Measurements from ENCODE around the gene SLC25A29. TPM values are rescaled to one million over a fixed set of nuclear protein-coding genes. Genes with fewer than 3 reads are reported as not detected.

SLC25A29 gene
- total RNA-seq, 4 donors from 2014 or later = 36.4 to 65.4 (median 52.9) TPM

GRCh38 chr14:100292776-100293461 lies 13.3 kb downstream of the SLC25A29 start:
- H3K27ac ChIP-seq = peak overlapping the region in 1 of 4 donors; percentile 82
- H3K9me3 ChIP-seq = no peaks in the 10 kb centered on the region
- no peak overlapping the region for H3K4me3 ChIP-seq
- H3K27me3 ChIP-seq = no peaks in the 10 kb centered on the region
- peaks cover 0 to 45% of the 10 kb centered on the region in 2 donors for H3K36me3 ChIP-seq
- H3K4me1 ChIP-seq = peaks cover 0 to 59% (median 15%) of the 10 kb centered on the region in 3 donors
- WGBS, 2 donors (ENCODE audit: low coverage in 1 of 2) = 100% methylated on average over 2 of the region's 42 CpGs; no CpG with 5 or more reads in 1 of the 2 donors
- no peak for ATAC-seq
- TF ChIP-seq EP300 (IDR thresholded peaks at IDR 0.05) (no peak), POLR2A (IDR thresholded peaks at IDR 0.05) (no peak), CTCF (IDR thresholded peaks at IDR 0.05) (no peak), POLR2AphosphoS5 (IDR thresholded peaks at IDR 0.05) (no peak)

GRCh38 chr14:100292301-100292775 lies 13.9 kb downstream of the SLC25A29 start:
- no peaks in the 10 kb centered on the region for H3K27me3 ChIP-seq
- 93 to 99% methylated on average over 14 of the region's 61 CpGs for WGBS, 2 donors (ENCODE audit: low coverage in 1 of 2)
- H3K36me3 ChIP-seq = peaks cover 0 to 45% of the 10 kb centered on the region in 2 donors
- ATAC-seq = no peak
- no peak overlapping the region for H3K27ac ChIP-seq
- TF ChIP-seq POLR2AphosphoS5 (IDR thresholded peaks at IDR 0.05) = no peak
- no peak for TF ChIP-seq POLR2A (IDR thresholded peaks at IDR 0.05)
- no peak for TF ChIP-seq EP300 (IDR thresholded peaks at IDR 0.05)
- TF ChIP-seq CTCF (IDR thresholded peaks at IDR 0.05) = no peak
- H3K4me3 ChIP-seq = no peak overlapping the region
- H3K9me3 ChIP-seq = no peaks in the 10 kb centered on the region
- H3K4me1 ChIP-seq = peaks cover 0 to 53% (median 9%) of the 10 kb centered on the region in 3 donors

- H3K9me3 ChIP-seq = no peaks in the 10 kb centered on the region
Observed at GRCh38 chr14:100291305-100292075, 14.8 kb downstream of the SLC25A29 start.

GRCh38 chr14:100290607-100291304 lies 15.5 kb downstream of the SLC25A29 start:
- H3K36me3 ChIP-seq = peaks cover 0 to 45% of the 10 kb centered on the region in 2 donors
- 92% methylated on average over 2 of the region's 12 CpGs; no CpG with 5 or more reads in 1 of the 2 donors for WGBS, 2 donors (ENCODE audit: low coverage in 1 of 2)
- H3K27ac ChIP-seq = no peak overlapping the region
- H3K27me3 ChIP-seq = no peaks in the 10 kb centered on the region
- TF ChIP-seq EP300 (IDR thresholded peaks at IDR 0.05) = no peak
- no peak for TF ChIP-seq CTCF (IDR thresholded peaks at IDR 0.05)
- TF ChIP-seq POLR2A (IDR thresholded peaks at IDR 0.05) = no peak
- TF ChIP-seq POLR2AphosphoS5 (IDR thresholded peaks at IDR 0.05) = no peak
- no peaks in the 10 kb centered on the region for H3K9me3 ChIP-seq
- peaks cover 0 to 49% (median 6%) of the 10 kb centered on the region in 3 donors for H3K4me1 ChIP-seq
- ATAC-seq = no peak
- H3K4me3 ChIP-seq = no peak overlapping the region

More at GRCh38 chr14:100291305-100292075, 14.8 kb downstream of the SLC25A29 start:
- Histone ChIP-seq H3K27ac (no peak overlapping the region), H3K36me3 (peaks cover 0 to 45% of the 10 kb centered on the region in 2 donors), H3K27me3 (no peaks in the 10 kb centered on the region), H3K4me1 (peaks cover 0 to 49% (median 2%) of the 10 kb centered on the region in 3 donors), H3K4me3 (no peak overlapping the region)
- no peak for ATAC-seq
- TF ChIP-seq CTCF (IDR thresholded peaks at IDR 0.05) (no peak), POLR2A (IDR thresholded peaks at IDR 0.05) (no peak), EP300 (IDR thresholded peaks at IDR 0.05) (no peak), POLR2AphosphoS5 (IDR thresholded peaks at IDR 0.05) (no peak)
- 63 to 93% methylated on average over 3 of the region's 13 CpGs for WGBS, 2 donors (ENCODE audit: low coverage in 1 of 2)

All from gastroesophageal sphincter (tissue), 4 donors.